SW 1271 (cell line): ENCODE measurements around the gene KIF20A.
"Not testable (repeated sequence)": the region's sequence is repeated elsewhere in the genome, so short reads cannot be mapped to it uniquely, and the experiment has no call there.

Source experiments
- DNase-seq, 2 experiments: peaks; one replicate each; lab custom pipeline; 2025; lab: John Stamatoyannopoulos, UW

Gene KIF20A

GRCh38 chr5:138186002-138186447 is 7.1 kb downstream of the KIF20A start:
- DNase-seq = no peak

GRCh38 chr5:138188626-138189025 is 9.7 kb downstream of the KIF20A start:
- DNase-seq = no peak

DNA sequence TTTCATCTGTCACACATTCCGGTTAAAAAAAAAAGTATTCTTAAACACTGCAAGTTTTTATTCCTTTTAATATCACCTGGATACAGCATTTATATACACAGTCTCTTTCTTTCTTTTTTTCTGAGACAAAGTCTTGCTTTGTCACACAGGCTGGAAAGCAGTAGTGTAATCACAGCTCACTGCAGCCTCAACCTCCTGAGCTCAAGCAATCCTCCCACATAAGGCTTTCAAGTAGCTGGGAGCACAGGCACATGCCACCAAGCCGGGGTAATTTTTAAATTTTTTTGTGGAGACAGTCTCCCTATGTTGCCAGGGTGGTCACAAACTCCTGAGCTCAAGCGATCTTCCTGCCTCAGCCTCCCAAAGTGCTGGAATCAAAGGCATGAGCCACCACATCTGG is 13.9 kb downstream of the KIF20A start:
- DNase-seq = no peak

- DNase-seq = not testable (repeated sequence)
Observed at GRCh38 chr5:138193859-138194258, 14.9 kb downstream of the KIF20A start.

GRCh38 chr5:138210985-138211384 is 32.1 kb downstream of the KIF20A start:
- no peak for DNase-seq

DNA sequence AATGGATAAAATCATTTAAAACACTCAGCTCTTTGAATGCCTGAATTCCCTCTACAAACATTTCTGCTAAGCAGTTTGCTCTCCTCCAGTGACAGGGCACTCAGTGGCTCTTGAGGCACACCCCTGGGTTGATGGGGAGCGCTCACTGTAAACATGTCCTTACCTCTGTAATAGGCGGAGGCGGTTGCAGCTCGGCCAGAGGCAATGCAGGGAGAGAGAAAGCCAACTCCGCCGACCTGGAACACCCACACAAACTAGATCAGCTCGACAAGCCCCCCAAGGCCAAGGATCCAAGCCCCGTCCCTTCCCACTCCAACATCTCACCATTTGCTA is 33.9 kb downstream of the KIF20A start:
- DNase-seq = no peak

DNA sequence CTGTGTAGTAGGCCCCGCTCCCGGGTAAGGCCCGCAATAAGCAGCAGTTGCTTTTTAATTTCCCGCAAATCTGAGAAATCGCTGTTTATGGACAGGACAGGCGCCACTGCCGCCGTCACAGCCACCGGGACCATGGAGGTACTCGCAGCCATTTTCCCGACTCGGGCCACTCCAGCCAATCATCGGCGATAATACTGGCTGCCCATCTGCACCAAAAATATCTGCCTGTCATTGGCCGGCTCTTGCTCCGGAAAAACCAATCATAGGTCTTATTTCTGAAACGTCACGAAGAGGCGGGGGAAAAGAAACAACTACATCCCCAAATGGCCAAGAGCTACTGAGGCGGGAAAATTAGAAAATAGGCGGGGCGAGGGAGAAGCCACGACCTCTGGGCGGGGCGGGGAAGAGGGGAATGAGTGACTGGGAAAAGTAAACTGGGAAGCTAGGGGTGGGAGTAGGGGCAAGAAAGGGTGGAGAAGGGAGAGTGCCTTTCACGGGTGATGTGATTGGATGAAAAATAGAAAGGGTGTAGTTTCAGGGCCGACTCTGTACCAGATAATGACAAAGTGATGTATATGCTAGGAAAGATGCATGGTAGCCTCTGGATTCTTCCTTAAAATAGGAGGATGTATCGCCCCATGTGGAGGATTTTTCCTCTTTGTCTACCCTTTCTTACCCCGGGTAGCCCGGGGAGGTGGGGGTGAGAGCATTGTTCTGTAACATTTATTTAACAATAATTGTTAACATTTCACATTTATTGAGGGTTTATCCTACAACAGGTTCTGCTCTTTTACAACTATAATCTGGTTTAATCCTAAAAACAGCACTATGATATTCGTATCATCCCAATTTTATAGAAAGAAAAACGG is 34.5 kb downstream of the KIF20A start, which contains the start of gene CDC23:
Gene CDC23 (minus strand): TSS at position 163 of the 869 bp plus-strand sequence. CDS start 11 bp downstream, at position 152.
- peak; percentile 98 to 99 for DNase-seq

DNA sequence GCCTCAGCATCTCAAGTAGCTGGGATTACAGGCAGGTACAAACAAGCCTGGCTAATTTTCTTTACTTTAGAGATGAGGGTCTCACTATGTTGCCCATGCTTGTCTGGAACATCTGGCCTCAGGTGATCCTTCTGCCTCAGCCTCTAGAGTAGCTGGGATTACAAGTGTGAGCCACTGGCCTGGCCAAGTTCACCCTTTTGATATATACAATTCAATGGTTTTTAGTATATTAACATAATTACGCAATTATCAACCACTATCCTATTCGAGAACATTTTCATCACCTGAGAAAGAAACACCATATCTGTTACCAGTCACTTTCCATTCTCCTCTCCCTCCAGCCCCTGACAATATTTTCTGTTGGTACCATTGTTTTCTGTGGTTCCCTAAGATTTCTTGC is 37.9 kb downstream of the KIF20A start:
- no peak for DNase-seq

GRCh38 chr5:138223532-138223931 is 44.6 kb downstream of the KIF20A start:
- no peak for DNase-seq

GRCh38 chr5:138224712-138225111 is 45.8 kb downstream of the KIF20A start:
- DNase-seq = no peak

GRCh38 chr5:138226910-138227309 is 48.0 kb downstream of the KIF20A start:
- no peak for DNase-seq

DNA sequence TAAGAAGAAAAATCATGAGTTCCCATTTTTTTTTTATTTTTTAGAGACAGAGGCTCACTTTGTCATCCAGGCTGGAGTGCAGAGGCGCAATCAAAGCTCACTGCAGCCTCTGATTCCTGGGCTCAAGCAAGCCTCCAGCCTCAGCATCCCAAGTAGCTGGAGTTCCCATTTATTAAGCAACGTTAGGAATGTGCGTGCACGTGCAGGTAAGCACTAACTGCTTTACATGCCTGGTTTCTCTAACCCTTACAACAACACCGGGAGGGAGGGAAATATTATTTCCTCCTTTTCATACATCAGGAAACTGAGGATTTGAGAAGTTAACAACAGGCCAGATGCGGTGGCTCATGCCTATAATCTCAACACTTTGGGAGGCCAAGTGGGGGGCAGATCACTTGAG is 50.5 kb downstream of the KIF20A start:
- DNase-seq = no peak

- no peak for DNase-seq
Observed at GRCh38 chr5:138230261-138230660, 51.3 kb downstream of the KIF20A start.

DNA sequence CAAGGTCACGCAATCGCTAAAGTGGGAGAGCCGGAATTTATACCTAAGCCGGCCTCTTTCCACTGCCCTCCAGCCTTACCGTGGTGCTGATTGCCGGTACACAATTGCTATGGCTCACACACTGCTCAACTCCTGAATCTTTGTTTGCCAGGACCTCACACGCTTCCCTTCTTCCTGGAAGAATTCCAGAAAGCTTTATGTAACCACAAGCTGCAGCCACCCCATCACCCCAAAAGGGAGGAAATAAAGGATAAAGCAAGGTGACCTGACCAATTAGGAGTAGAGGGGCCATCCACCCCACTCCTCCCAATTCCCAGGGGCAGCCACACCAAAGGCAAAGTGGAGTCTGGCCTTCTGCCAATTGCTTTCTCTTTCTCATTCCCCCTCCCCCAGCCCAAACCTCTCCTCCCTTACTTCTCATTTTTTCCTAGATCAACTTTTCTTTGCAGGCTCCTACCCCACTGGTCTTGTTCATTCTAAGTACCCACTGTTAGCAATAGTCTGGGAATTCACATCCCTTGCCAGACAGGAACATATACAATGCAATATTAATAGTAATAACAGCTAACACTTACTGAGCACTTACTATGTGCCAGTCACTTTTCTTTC is 52.2 kb downstream of the KIF20A start:
- no peak for DNase-seq

- peak in 1 of 2 experiments; percentile 18 for DNase-seq
Observed at GRCh38 chr5:138233280-138233679, 54.4 kb downstream of the KIF20A start.

DNA sequence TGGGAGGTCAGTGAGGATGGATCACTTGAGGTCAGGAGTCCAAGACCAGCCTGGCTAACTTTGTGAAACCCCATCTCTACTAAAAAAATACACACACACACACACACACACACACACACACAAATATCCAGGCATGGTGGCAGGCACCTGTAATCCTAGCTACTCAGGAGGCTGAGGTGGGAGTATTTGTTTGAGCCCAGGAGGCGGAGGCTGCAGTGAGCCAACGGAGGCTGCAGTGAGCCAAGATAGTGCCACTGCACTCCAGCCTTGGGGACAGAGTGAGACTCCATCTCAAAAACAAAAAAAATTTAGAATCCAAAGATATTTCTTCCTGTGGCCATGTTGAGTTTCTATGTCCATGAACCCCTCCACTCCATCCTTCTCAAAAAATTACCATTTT is 55.7 kb downstream of the KIF20A start:
- DNase-seq = no peak
